ENCODE results near the gene PTTG1IP.

Gene PTTG1IP

GRCh38 chr21:44889625-44890337 is 16.3 kb upstream of the PTTG1IP start:
- H3K4me1 ChIP-seq (ENCODE audit: control insufficient read depth in 1 of 2, insufficient read depth in 2 of 2, low read length in 2 of 2), result no peaks in the 10 kb centered on the region
- no peak overlapping the region for H3K9ac ChIP-seq (ENCODE audit: low read depth in 1 of 2, low read length in 2 of 2)
- H3K36me3 ChIP-seq (ENCODE audit: control insufficient read depth in 1 of 2, insufficient read depth in 2 of 2, low read length in 2 of 2), result peaks cover 0 to 5% of the 10 kb centered on the region in 2 donors
- no peaks in the 10 kb centered on the region for H3K9me3 ChIP-seq (ENCODE audit: control insufficient read depth in 1 of 2, low read length in 2 of 2)
- H3K4me3 ChIP-seq (ENCODE audit: low read depth in 1 of 2, low read length in 2 of 2), result no peak overlapping the region
- H3K27me3 ChIP-seq (ENCODE audit: control insufficient read depth in 1 of 2, insufficient read depth in 2 of 2, low read length in 2 of 2), result peaks cover 0 to 5% of the 10 kb centered on the region in 2 donors
- no peak overlapping the region for H3K27ac ChIP-seq (ENCODE audit: low read depth, low read length)

GRCh38 chr21:44888581-44889550 is 15.4 kb upstream of the PTTG1IP start:
- Histone ChIP-seq H3K9me3 (ENCODE audit: control insufficient read depth in 1 of 2, low read length in 2 of 2) (no peaks in the 10 kb centered on the region), H3K9ac (ENCODE audit: low read depth in 1 of 2, low read length in 2 of 2) (no peak overlapping the region), H3K4me1 (ENCODE audit: control insufficient read depth in 1 of 2, insufficient read depth in 2 of 2, low read length in 2 of 2) (no peaks in the 10 kb centered on the region), H3K27me3 (ENCODE audit: control insufficient read depth in 1 of 2, insufficient read depth in 2 of 2, low read length in 2 of 2) (peaks cover 0 to 5% of the 10 kb centered on the region in 2 donors), H3K36me3 (ENCODE audit: control insufficient read depth in 1 of 2, insufficient read depth in 2 of 2, low read length in 2 of 2) (peaks cover 0 to 5% of the 10 kb centered on the region in 2 donors), H3K4me3 (ENCODE audit: low read depth in 1 of 2, low read length in 2 of 2) (no peak overlapping the region), H3K27ac (ENCODE audit: low read depth, low read length) (no peak overlapping the region)

GRCh38 chr21:44887807-44888580 is 14.5 kb upstream of the PTTG1IP start:
- Histone ChIP-seq H3K9ac (ENCODE audit: low read depth in 1 of 2, low read length in 2 of 2) (no peak overlapping the region), H3K4me1 (ENCODE audit: control insufficient read depth in 1 of 2, insufficient read depth in 2 of 2, low read length in 2 of 2) (peaks cover 0 to 3% of the 10 kb centered on the region in 2 donors)

DNA sequence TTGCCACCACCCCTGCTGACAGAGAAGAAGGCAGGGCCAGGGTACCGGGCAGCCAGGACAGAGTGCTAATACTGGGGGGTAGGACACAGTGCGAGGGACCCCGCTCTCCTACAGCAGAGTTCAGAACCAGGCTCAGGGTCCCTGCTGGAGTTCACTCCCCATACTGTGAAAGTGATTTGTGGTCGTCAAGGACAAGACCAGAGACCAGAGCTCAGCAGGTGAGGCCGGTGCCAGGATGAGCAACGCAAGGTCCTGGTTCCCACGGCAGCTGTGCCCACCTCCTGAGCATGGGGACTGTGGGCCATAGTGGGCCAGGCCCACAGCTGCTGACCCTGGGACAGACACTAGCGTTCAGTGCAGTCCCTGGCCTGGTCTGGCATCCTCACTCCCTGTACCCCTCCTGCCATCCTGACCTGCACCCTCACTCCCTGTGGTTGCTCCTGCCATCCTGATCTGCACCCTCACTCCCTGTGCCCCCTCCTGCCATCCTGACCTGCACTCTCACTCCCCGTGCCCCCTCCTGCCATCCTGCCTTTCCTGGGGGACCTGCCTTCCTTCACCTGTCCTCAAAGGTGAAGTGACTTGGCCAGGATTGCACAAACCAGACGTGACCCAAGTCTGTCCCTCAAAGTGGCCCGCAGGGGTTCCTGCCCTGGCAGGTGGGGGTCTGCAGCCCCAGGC is 13.8 kb upstream of the PTTG1IP start:
- Histone ChIP-seq H3K4me1 (ENCODE audit: control insufficient read depth in 1 of 2, insufficient read depth in 2 of 2, low read length in 2 of 2) (peaks cover 0 to 8% of the 10 kb centered on the region in 2 donors), H3K9me3 (ENCODE audit: control insufficient read depth in 1 of 2, low read length in 2 of 2) (no peaks in the 10 kb centered on the region), H3K4me3 (ENCODE audit: low read depth in 1 of 2, low read length in 2 of 2) (no peak overlapping the region), H3K9ac (ENCODE audit: low read depth in 1 of 2, low read length in 2 of 2) (no peak overlapping the region), H3K36me3 (ENCODE audit: control insufficient read depth in 1 of 2, insufficient read depth in 2 of 2, low read length in 2 of 2) (peaks cover 0 to 5% of the 10 kb centered on the region in 2 donors), H3K27ac (ENCODE audit: low read depth, low read length) (no peak overlapping the region), H3K27me3 (ENCODE audit: control insufficient read depth in 1 of 2, insufficient read depth in 2 of 2, low read length in 2 of 2) (peaks cover 0 to 5% of the 10 kb centered on the region in 2 donors)

More at GRCh38 chr21:44887807-44888580, 14.5 kb upstream of the PTTG1IP start:
- no peaks in the 10 kb centered on the region for H3K9me3 ChIP-seq (ENCODE audit: control insufficient read depth in 1 of 2, low read length in 2 of 2)
- H3K27me3 ChIP-seq (ENCODE audit: control insufficient read depth in 1 of 2, insufficient read depth in 2 of 2, low read length in 2 of 2), result peaks cover 0 to 5% of the 10 kb centered on the region in 2 donors
- no peak overlapping the region for H3K27ac ChIP-seq (ENCODE audit: low read depth, low read length)
- peaks cover 0 to 5% of the 10 kb centered on the region in 2 donors for H3K36me3 ChIP-seq (ENCODE audit: control insufficient read depth in 1 of 2, insufficient read depth in 2 of 2, low read length in 2 of 2)
- no peak overlapping the region for H3K4me3 ChIP-seq (ENCODE audit: low read depth in 1 of 2, low read length in 2 of 2)

GRCh38 chr21:44886113-44887075 is 12.9 kb upstream of the PTTG1IP start:
- no peaks in the 10 kb centered on the region for H3K27me3 ChIP-seq (ENCODE audit: control insufficient read depth in 1 of 2, insufficient read depth in 2 of 2, low read length in 2 of 2)
- H3K4me1 ChIP-seq (ENCODE audit: control insufficient read depth in 1 of 2, insufficient read depth in 2 of 2, low read length in 2 of 2), result peaks cover 5 to 14% of the 10 kb centered on the region in 2 donors
- H3K27ac ChIP-seq (ENCODE audit: low read depth, low read length), result no peak overlapping the region

DNA sequence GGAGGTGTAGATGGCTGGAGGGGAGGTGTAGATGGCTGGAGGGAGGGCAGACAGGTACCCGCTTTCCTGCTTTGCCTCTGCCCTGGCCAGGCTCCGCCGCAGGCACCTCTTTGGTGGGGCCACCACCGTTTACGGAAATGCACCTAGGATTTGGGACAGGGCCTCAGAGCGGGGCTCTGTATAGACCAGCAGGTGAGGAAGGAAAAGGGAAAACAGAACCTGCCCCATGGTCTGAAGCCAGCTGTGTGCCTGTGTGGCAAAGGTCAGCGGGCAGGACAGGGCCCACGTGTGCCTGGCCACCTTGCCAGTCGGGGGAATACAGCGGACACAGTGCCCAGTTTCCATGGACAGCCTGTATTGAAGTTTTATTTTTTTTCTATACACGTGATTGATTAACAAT is 12.1 kb upstream of the PTTG1IP start:
- Histone ChIP-seq H3K4me3 (ENCODE audit: low read depth in 1 of 2, low read length in 2 of 2) (no peak overlapping the region), H3K27me3 (ENCODE audit: control insufficient read depth in 1 of 2, insufficient read depth in 2 of 2, low read length in 2 of 2) (no peaks in the 10 kb centered on the region), H3K9me3 (ENCODE audit: control insufficient read depth in 1 of 2, low read length in 2 of 2) (no peaks in the 10 kb centered on the region), H3K36me3 (ENCODE audit: control insufficient read depth in 1 of 2, insufficient read depth in 2 of 2, low read length in 2 of 2) (peaks cover 0 to 5% of the 10 kb centered on the region in 2 donors), H3K27ac (ENCODE audit: low read depth, low read length) (no peak overlapping the region), H3K9ac (ENCODE audit: low read depth in 1 of 2, low read length in 2 of 2) (no peak overlapping the region), H3K4me1 (ENCODE audit: control insufficient read depth in 1 of 2, insufficient read depth in 2 of 2, low read length in 2 of 2) (peaks cover 6 to 15% of the 10 kb centered on the region in 2 donors)

More at GRCh38 chr21:44886113-44887075, 12.9 kb upstream of the PTTG1IP start:
- H3K9ac ChIP-seq (ENCODE audit: low read depth in 1 of 2, low read length in 2 of 2), result no peak overlapping the region
- no peaks in the 10 kb centered on the region for H3K9me3 ChIP-seq (ENCODE audit: control insufficient read depth in 1 of 2, low read length in 2 of 2)
- H3K4me3 ChIP-seq (ENCODE audit: low read depth in 1 of 2, low read length in 2 of 2), result no peak overlapping the region
- peaks cover 0 to 5% of the 10 kb centered on the region in 2 donors for H3K36me3 ChIP-seq (ENCODE audit: control insufficient read depth in 1 of 2, insufficient read depth in 2 of 2, low read length in 2 of 2)

GRCh38 chr21:44884097-44884496 is 10.6 kb upstream of the PTTG1IP start:
- H3K27ac ChIP-seq (ENCODE audit: low read depth, low read length), result no peak overlapping the region
- H3K4me3 ChIP-seq (ENCODE audit: low read depth in 1 of 2, low read length in 2 of 2), result no peak overlapping the region
- peaks cover 0 to 5% of the 10 kb centered on the region in 2 donors for H3K36me3 ChIP-seq (ENCODE audit: control insufficient read depth in 1 of 2, insufficient read depth in 2 of 2, low read length in 2 of 2)
- H3K9ac ChIP-seq (ENCODE audit: low read depth in 1 of 2, low read length in 2 of 2), result no peak overlapping the region
- peaks cover 6 to 15% of the 10 kb centered on the region in 2 donors for H3K4me1 ChIP-seq (ENCODE audit: control insufficient read depth in 1 of 2, insufficient read depth in 2 of 2, low read length in 2 of 2)
- no peaks in the 10 kb centered on the region for H3K9me3 ChIP-seq (ENCODE audit: control insufficient read depth in 1 of 2, low read length in 2 of 2)
- no peaks in the 10 kb centered on the region for H3K27me3 ChIP-seq (ENCODE audit: control insufficient read depth in 1 of 2, insufficient read depth in 2 of 2, low read length in 2 of 2)

DNA sequence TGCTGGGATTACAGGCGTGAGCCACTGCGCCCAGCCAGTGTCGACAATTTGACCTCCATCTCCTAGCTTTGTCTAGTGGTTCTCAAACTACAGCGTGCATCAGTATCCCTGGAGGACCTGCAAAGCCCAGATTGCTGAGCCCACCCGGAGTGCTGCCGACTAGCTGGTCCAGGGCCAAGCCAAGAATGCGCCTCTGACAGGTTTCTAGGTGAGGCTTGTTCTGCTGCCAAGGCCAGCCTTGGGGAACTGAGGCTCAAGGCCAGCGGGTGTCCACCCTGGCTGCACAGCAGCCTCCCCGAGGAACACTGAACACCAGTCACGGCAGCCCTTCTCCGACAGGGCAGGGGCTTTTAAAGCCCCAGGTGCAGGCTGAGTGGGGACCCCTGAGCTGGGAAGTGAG is 9.8 kb upstream of the PTTG1IP start:
- no peak overlapping the region for H3K9ac ChIP-seq (ENCODE audit: low read depth in 1 of 2, low read length in 2 of 2)
- H3K4me3 ChIP-seq (ENCODE audit: low read depth in 1 of 2, low read length in 2 of 2), result no peak overlapping the region
- no peak overlapping the region for H3K27ac ChIP-seq (ENCODE audit: low read depth, low read length)
- peaks cover 12 to 20% of the 10 kb centered on the region in 2 donors for H3K4me1 ChIP-seq (ENCODE audit: control insufficient read depth in 1 of 2, insufficient read depth in 2 of 2, low read length in 2 of 2)
- H3K36me3 ChIP-seq (ENCODE audit: control insufficient read depth in 1 of 2, insufficient read depth in 2 of 2, low read length in 2 of 2), result peaks cover 0 to 5% of the 10 kb centered on the region in 2 donors
- H3K9me3 ChIP-seq (ENCODE audit: control insufficient read depth in 1 of 2, low read length in 2 of 2), result no peaks in the 10 kb centered on the region
- no peaks in the 10 kb centered on the region for H3K27me3 ChIP-seq (ENCODE audit: control insufficient read depth in 1 of 2, insufficient read depth in 2 of 2, low read length in 2 of 2)

All from duodenal mucosa (tissue), 2 donors.